HEK293 (cell line): ENCODE results near the gene THSD4.
A peak's percentile ranks its signal among the peaks of the same experiment; 100 is the strongest.

Experiments used
- CTCF ChIA-PET: fragments of 350-600 bp; formaldehyde crosslinking; extraction: SDS; loops from one replicate; lab custom pipeline; 2021; ENCODE audit warnings: antibody characterized with exemption; lab: Yijun Ruan, JAX
- POLR2A ChIA-PET: fragments of 300-600 bp; formaldehyde crosslinking; extraction: SDS; loops from one replicate; lab custom pipeline; 2020; ENCODE audit warnings: antibody characterized with exemption, inconsistent platforms; lab: Yijun Ruan, JAX
- H3K27ac ChIP-seq: fragments of 200-500 bp; sonication (Bioruptor generic); 2 replicates; pipeline ENCODE4 v1.5.1; 2014; ENCODE audit warnings: low read depth, low read length, control low read depth, inconsistent platforms; ENCODE audit errors: extremely low read depth
- H3K36me3 ChIP-seq, 2 experiments: fragments of 200-500 bp in 1 of 2; sonication (Bioruptor generic) in 1 of 2; 1 replicate in 1 of 2; 2 replicates in 1 of 2; pipeline ENCODE4 v1.5.1; 2014 to 2017; ENCODE audit warnings: inconsistent platforms in 2 of 2, low read length in 2 of 2; ENCODE audit not compliant: control insufficient read depth in 2 of 2, insufficient read depth in 1 of 2
- H3K4me1 ChIP-seq: fragments of 200-500 bp; sonication (Bioruptor generic); 2 replicates; pipeline ENCODE4 v1.5.1; 2014; ENCODE audit warnings: mild to moderate bottlenecking, low read length, inconsistent platforms; ENCODE audit not compliant: control insufficient read depth, insufficient read depth
- H3K4me3 ChIP-seq: 2 replicates; pipeline ENCODE4 v1.5.1; 2011; ENCODE audit warnings: low read depth, mild to moderate bottlenecking, control low read depth, low read length, moderate library complexity
- H3K9me3 ChIP-seq: fragments of 200-500 bp; sonication (Bioruptor generic); 2 replicates; pipeline ENCODE4 v1.5.1; 2014; ENCODE audit warnings: low read depth, low read length, inconsistent platforms; ENCODE audit not compliant: control insufficient read depth, insufficient read depth
- FEZF1 ChIP-seq: fragments of 450-650 bp; formaldehyde crosslinking; IDR thresholded peaks from 2 replicates; pipeline ENCODE4 v1.5.1; 2016; ENCODE audit warnings: missing biosample characterization, missing genetic modification characterization
- IKZF3 ChIP-seq: fragments of 450-650 bp; IDR thresholded peaks from 2 replicates; pipeline ENCODE4 v1.5.0; 2018; ENCODE audit warnings: missing biosample characterization, mild to moderate bottlenecking, missing genetic modification characterization, moderate library complexity
- PRDM10 ChIP-seq: fragments of 450-650 bp; formaldehyde crosslinking; IDR thresholded peaks from 2 replicates; pipeline ENCODE4 v1.5.1; 2016; ENCODE audit warnings: missing biosample characterization, missing genetic modification characterization
- REPIN1 ChIP-seq: fragments of 450-650 bp; formaldehyde crosslinking; IDR thresholded peaks from 2 replicates; pipeline ENCODE4 v1.5.1; 2017; ENCODE audit warnings: missing biosample characterization, missing genetic modification characterization, low read depth
- SP7 ChIP-seq: fragments of 450-650 bp; formaldehyde crosslinking; IDR thresholded peaks from 2 replicates; pipeline ENCODE4 v1.5.1; 2016; ENCODE audit warnings: missing biosample characterization, missing genetic modification characterization
- TSHZ1 ChIP-seq: fragments of 450-650 bp; formaldehyde crosslinking; IDR thresholded peaks from 2 replicates; pipeline ENCODE4 v1.5.1; 2016; ENCODE audit warnings: missing biosample characterization, missing genetic modification characterization, borderline replicate concordance
- WT1 ChIP-seq: fragments of 450-650 bp; formaldehyde crosslinking; IDR thresholded peaks from 2 replicates; pipeline ENCODE4 v1.5.1; 2016; ENCODE audit warnings: missing biosample characterization, missing genetic modification characterization
- ZBTB1 ChIP-seq: fragments of 450-650 bp; formaldehyde crosslinking; IDR thresholded peaks from 2 replicates; pipeline ENCODE4 v1.5.1; 2016; ENCODE audit warnings: missing biosample characterization, missing genetic modification characterization
- ZBTB8A ChIP-seq: fragments of 450-650 bp; formaldehyde crosslinking; IDR thresholded peaks from 2 replicates; pipeline ENCODE4 v1.5.1; 2016; ENCODE audit warnings: missing biosample characterization, missing genetic modification characterization
- ZEB2 ChIP-seq: fragments of 450-650 bp; formaldehyde crosslinking; IDR thresholded peaks from 2 replicates; pipeline ENCODE4 v1.5.1; 2016; ENCODE audit warnings: missing biosample characterization, missing genetic modification characterization
- ZNF18 ChIP-seq: fragments of 450-650 bp; formaldehyde crosslinking; IDR thresholded peaks from 2 replicates; pipeline ENCODE4 v1.5.1; 2016; ENCODE audit warnings: missing biosample characterization, missing genetic modification characterization
- ZNF184 ChIP-seq: fragments of 450-650 bp; IDR thresholded peaks from 2 replicates; pipeline ENCODE4 v1.5.1; 2018; ENCODE audit warnings: missing biosample characterization, mild to moderate bottlenecking, missing genetic modification characterization
- ZNF341 ChIP-seq: fragments of 450-650 bp; formaldehyde crosslinking; IDR thresholded peaks from 2 replicates; pipeline ENCODE4; 2016; ENCODE audit warnings: low read depth, missing biosample characterization, missing genetic modification characterization
- ZNF426 ChIP-seq: fragments of 450-650 bp; formaldehyde crosslinking; IDR thresholded peaks from 2 replicates; pipeline ENCODE4 v1.5.1; 2017; ENCODE audit warnings: missing biosample characterization, missing genetic modification characterization, mild to moderate bottlenecking, inconsistent platforms, moderate library complexity
- ZNF530 ChIP-seq: fragments of 450-650 bp; formaldehyde crosslinking; IDR thresholded peaks from 2 replicates; pipeline ENCODE4 v1.5.1; 2016; ENCODE audit warnings: low read depth, missing biosample characterization, missing genetic modification characterization
- ZNF548 ChIP-seq: fragments of 450-650 bp; formaldehyde crosslinking; IDR thresholded peaks from 2 replicates; pipeline ENCODE4 v1.5.1; 2016; ENCODE audit warnings: missing biosample characterization, missing genetic modification characterization
- ZNF600 ChIP-seq: fragments of 450-650 bp; formaldehyde crosslinking; IDR thresholded peaks from 2 replicates; pipeline ENCODE4 v1.5.1; 2016; ENCODE audit warnings: missing biosample characterization, missing genetic modification characterization
- ZNF692 ChIP-seq: fragments of 450-650 bp; formaldehyde crosslinking; IDR thresholded peaks from 2 replicates; pipeline ENCODE4 v1.5.1; 2016; ENCODE audit warnings: missing biosample characterization, missing genetic modification characterization
- ZNF76 ChIP-seq: fragments of 450-650 bp; formaldehyde crosslinking; IDR thresholded peaks from 2 replicates; pipeline ENCODE4; 2016; ENCODE audit warnings: low read depth, missing biosample characterization, missing genetic modification characterization, borderline replicate concordance
- ZNF768 ChIP-seq: fragments of 450-650 bp; formaldehyde crosslinking; IDR thresholded peaks from 2 replicates; pipeline ENCODE4 v1.5.1; 2018; ENCODE audit warnings: missing biosample characterization, mild to moderate bottlenecking, missing genetic modification characterization
- ZNF830 ChIP-seq: fragments of 450-650 bp; IDR thresholded peaks from 2 replicates; pipeline ENCODE4 v1.5.0; 2018; ENCODE audit warnings: missing biosample characterization, missing genetic modification characterization, low read depth, mild to moderate bottlenecking, moderate library complexity

Gene THSD4

GRCh38 chr15:71231758-71232157, 116.5 kb downstream of the THSD4 start (continued):
- TF ChIP-seq ZNF18 (tag by site-specific recombination) (no peak), ZBTB8A (no peak), ZNF768 (tag by site-specific recombination) (no peak)

- H3K27ac ChIP-seq, result no peak overlapping the region
- H3K9me3 ChIP-seq, result no peaks in the 10 kb centered on the region
- POLR2A ChIA-PET, result no interaction called here
- H3K4me1 ChIP-seq, result peaks cover 16% of the 10 kb centered on the region
- no peak overlapping the region for H3K4me3 ChIP-seq
- TF ChIP-seq ZNF548 (tag by site-specific recombination), result peak; percentile 91
- TF ChIP-seq REPIN1 (tag by site-specific recombination), result no peak
- TF ChIP-seq, all 188 proteins: peak for 1
- CTCF ChIA-PET, result no interaction called here
- H3K36me3 ChIP-seq, result no peaks in the 10 kb centered on the region
Observed at GRCh38 chr15:71232411-71232810, 117.1 kb downstream of the THSD4 start.

GRCh38 chr15:71237456-71238188, 122.4 kb downstream of the THSD4 start:
- H3K4me3 ChIP-seq, result no peak overlapping the region
- peaks cover 19% of the 10 kb centered on the region for H3K4me1 ChIP-seq
- 0 out of 2 replicates have a peak overlapping the region, but pooled peaks have one; percentile 24 for H3K27ac ChIP-seq
- no peaks in the 10 kb centered on the region; the same call in 1 of the 2 replicates for H3K9me3 ChIP-seq
- ChIA-PET POLR2A (interaction anchor here (1.2 kb wide), 1 partner anchor 14 kb away, joined by 4 read pairs; no protein-coding TSS in a partner anchor), CTCF (interaction anchor here (0.5 kb wide), 1 partner anchor 129 kb away, joined by 4 read pairs; no protein-coding TSS in a partner anchor)
- no peaks in the 10 kb centered on the region for H3K36me3 ChIP-seq
- TF ChIP-seq SP7 (peak; percentile 59), ZNF76 (tag by site-specific recombination) (no peak), ZNF830 (tag by site-specific recombination) (no peak), ZNF426 (tag by site-specific recombination) (no peak), ZNF530 (tag by site-specific recombination) (no peak), ZNF692 (tag by site-specific recombination) (peak; percentile 79), IKZF3 (tag by site-specific recombination) (no peak), ZNF184 (tag by site-specific recombination) (peak; percentile 65; the same call in 1 of the 2 replicates), PRDM10 (tag by site-specific recombination) (peak; percentile 64), ZNF600 (tag by site-specific recombination) (peak; percentile 76), ZNF341 (no peak), ZEB2 (tag by site-specific recombination) (peak; percentile 80), FEZF1 (tag by site-specific recombination) (peak; percentile 40), TSHZ1 (tag by site-specific recombination) (peak; percentile 69; the same call in 1 of the 2 replicates), WT1 (peak; percentile 85), ZBTB1 (tag by site-specific recombination) (no peak)
